Stimulated activated CD4-positive, alpha-beta T cell treated with anti-CD3 and anti-CD28 coated beads, Interleukin-2, amount 100 ng/mL, for 48 hours (primary cell): ENCODE data around the gene SHISA2.

ENCODE experiments used
- DNase-seq, 2 donors: peaks; one replicate each; pipeline ENCODE4 v3.0.0-alpha.2; 2020

Gene SHISA2

DNA sequence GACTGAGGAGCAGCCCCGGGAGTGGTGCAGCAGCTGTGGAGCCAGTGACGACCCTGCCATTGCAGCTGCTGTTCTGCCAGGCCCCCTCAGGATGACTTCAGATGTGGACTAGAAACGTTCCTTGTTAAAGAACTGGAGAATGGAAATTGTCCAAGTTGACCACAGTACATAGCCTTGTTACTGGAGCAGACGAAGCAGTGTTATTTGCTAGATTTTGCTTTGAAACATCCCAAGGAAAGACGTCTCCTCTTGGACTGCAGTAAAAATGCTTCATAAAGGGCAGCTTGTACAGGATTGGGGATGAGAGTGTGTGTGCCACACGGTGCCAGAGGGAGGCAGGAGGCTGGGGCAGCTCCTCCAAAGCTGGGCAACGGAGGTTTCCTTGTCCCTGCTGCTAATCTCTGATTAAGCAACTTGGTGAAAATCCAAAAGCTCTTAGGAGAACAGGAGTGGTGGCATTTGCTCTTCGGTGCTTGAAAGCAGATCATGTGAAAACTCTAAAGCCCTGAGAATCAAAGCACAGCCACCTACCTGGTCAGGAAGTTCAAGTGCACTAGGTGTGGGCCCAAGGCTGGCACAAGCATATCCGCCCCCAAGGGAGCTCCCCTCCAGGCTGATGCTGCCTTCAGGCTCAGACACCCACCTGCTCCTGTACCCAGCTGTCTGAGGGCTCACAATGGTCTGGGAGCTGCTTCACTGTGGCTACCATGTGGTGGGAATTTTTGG lies 34.5 kb downstream of the SHISA2 start:
- DNase-seq = no peak

DNA sequence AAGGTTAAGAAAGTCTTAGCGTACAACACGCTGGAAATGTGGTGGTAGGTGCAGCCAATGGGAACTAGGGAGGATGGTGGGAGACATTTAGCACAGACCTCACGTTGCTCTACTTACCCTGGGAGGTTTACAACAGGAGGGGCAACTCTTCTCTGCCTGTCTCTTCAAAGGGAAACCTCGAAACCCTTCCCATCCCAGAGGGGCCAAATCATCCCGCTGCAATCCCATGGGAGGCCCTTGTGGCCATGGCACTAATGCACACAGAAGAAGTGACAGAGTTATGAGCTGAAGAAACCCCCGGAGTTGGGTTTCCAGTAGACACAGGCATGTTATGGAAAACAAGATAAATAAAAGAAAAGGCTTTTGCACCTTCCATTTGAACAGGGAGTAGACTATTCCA lies 35.6 kb downstream of the SHISA2 start:
- no peak for DNase-seq

DNA sequence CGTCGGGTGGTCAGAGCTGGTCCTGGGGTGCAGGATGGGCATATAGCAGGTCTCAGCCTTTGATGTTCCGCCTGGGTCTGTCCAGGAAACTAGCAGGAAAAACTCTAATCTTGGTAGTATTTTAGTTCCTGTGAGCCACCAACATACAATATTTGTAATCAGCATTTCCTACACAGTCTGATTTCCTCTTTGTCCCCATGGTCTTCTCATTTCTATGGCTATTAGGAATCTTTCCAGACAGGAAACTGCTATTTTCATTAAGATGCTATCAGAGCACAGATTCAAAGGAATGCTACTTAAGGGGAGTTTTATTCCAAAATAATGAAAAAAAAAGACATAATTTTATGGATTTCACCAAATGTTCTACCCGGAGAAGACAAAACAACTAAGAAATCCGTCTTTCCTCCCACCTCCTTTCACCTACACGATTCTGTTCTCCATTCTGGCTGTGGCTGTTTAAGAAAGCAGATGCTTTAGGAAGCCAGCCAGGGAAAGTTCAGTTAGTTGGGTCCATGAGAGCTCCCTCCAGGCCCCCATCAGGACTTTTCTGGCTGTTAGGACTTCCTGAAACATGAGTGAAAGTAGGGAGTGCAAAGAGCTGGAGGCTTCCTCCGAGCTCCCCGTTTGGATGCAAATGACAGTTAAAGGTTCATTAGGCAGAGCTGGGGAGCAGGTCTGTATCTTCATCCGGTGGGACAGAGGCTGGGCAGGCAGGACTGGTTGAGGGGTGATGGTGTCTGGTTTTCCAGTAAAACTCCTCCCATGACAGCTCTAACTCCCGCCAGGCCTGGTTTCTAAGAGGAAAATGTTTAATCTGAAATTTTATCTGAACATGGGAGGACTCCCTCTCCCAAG lies 36.3 kb downstream of the SHISA2 start:
- no peak for DNase-seq

GRCh38 chr13:26012995-26013394 lies 38.8 kb downstream of the SHISA2 start:
- no peak for DNase-seq

- DNase-seq = peak; percentile 20 to 41
These were observed 39.6 kb downstream of the SHISA2 start for GRCh38 chr13:26011996-26012821.

DNA sequence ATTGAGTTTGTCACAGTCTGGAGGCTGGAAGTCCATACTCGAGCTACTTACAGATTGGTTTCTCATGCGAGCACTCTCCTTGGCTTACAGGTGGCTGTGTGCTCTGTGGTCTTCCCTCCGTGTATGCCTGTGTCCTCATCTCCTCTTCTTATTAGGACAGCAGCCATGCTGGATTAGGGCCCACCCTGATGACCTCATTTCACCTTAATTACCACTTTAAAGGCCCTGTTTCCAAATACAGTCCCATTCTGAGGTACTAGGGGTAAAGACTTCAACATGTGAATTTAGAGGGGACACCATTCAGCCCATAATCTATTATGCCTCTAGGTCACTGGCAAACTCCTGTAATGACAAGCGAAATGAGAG lies 40.6 kb downstream of the SHISA2 start:
- DNase-seq = no peak

DNA sequence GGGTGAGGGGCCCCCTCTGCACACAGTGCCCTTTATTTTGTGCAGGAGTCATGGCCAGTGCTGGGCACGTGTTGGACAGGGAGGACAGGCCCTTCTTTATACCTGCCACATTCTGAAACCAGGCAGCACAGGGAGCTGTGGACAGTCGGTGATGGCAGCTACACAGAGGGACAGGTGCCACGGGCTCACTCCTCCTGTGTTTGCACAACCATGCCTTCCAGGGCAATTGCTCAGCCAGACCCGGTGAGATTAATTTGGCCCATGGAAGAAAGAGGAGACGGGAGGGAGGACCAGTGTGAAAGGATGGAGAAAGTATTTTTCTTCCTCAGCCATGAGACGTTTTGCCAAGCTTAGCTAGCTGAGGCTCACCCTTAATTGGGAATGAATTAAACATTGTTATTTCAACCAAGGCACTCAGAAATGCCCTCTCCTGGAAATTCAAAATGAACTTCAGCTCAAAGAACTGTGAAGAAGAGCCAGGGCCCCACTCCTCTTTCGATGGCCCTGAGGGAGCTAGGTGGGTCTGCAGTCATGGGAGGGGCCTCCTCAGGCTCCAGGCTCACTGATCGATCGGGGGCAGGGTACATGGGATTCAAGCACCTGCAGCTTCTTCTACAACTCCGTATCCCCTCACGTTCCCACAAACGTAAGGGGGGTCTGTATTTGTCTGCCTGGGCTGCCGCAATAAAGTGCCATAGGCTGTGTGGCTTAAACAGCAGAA lies 41.2 kb downstream of the SHISA2 start:
- no peak for DNase-seq

DNA sequence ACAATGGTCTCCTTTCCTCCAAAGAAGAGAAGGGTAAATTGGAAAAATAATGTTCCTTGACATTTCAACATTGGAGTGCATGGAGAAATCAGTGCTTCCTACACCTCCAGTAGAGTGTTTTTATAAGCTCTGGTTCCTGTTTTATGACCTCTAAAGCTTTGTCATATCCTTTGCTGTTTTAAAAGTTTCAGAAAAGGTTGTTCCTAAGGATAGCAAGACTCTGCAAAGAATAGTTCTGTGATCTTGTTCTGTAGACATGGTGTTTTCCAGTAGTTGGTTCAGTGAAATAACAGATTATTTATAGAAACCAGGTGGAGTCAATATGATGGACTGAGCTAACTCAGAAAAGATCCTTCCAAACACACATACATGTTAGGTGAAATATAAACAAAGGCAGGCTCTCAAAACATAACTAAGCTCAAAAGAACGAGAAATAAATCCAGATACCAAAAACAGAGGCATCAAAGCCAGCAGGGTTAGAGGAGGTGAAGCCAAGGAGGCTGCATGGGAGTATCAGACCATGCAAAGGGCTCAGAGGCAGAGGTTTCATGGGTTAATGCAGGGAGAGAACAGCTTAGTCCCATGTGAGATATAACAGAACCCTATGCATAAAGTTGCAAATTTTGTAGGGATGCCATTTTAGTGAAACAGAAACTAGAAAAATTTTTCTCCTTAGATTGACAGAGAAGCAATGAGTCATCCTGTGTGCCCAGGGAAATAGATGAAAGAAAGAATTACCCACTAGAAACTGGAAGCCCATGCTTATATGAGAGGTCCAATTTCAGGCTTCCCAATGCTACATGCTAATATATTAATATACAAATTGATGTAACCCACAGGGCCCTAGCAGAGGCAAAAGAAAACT lies 44.3 kb downstream of the SHISA2 start:
- no peak for DNase-seq
